Fibroblast of skin of abdomen (primary cell): ENCODE results near the gene OPA1.
A peak's percentile ranks its signal among the peaks of the same experiment; 100 is the strongest.

ENCODE experiments used
- DNase-seq: peaks from one replicate; pipeline ENCODE4 v3.0.0-alpha.2; 2013

Gene OPA1

GRCh38 chr3:193711166-193711485, 118.1 kb downstream of the OPA1 start:
- no peak for DNase-seq

GRCh38 chr3:193711523-193711963, 118.5 kb downstream of the OPA1 start:
- DNase-seq, result no peak

- no peak for DNase-seq
Observed at GRCh38 chr3:193711964-193712598, 119.1 kb downstream of the OPA1 start.

GRCh38 chr3:193712938-193713337, 119.9 kb downstream of the OPA1 start:
- no peak for DNase-seq

- no peak for DNase-seq
Observed at GRCh38 chr3:193714523-193715137, 121.6 kb downstream of the OPA1 start.

GRCh38 chr3:193716150-193716549, 123.1 kb downstream of the OPA1 start:
- no peak for DNase-seq

GRCh38 chr3:193719735-193720134, 126.7 kb downstream of the OPA1 start:
- no peak for DNase-seq

GRCh38 chr3:193720169-193720568, 127.2 kb downstream of the OPA1 start:
- DNase-seq, result no peak

GRCh38 chr3:193722566-193722965, 129.6 kb downstream of the OPA1 start:
- no peak for DNase-seq

GRCh38 chr3:193727089-193727488, 134.1 kb downstream of the OPA1 start:
- no peak for DNase-seq

- DNase-seq, result no peak
Observed at GRCh38 chr3:193728429-193729087, 135.6 kb downstream of the OPA1 start.

- DNase-seq, result no peak
Observed at GRCh38 chr3:193729088-193729465, 136.1 kb downstream of the OPA1 start.

GRCh38 chr3:193729601-193730000, 136.6 kb downstream of the OPA1 start:
- no peak for DNase-seq

GRCh38 chr3:193730511-193730910, 137.5 kb downstream of the OPA1 start:
- DNase-seq, result no peak

- no peak for DNase-seq
Observed at GRCh38 chr3:193730976-193731375, 138.0 kb downstream of the OPA1 start.

GRCh38 chr3:193731656-193732055, 138.6 kb downstream of the OPA1 start:
- no peak for DNase-seq

- DNase-seq, result peak; percentile 74
Observed at GRCh38 chr3:193732391-193732790, 139.4 kb downstream of the OPA1 start.

- no peak for DNase-seq
Observed at GRCh38 chr3:193732827-193733226, 139.8 kb downstream of the OPA1 start.

GRCh38 chr3:193734737-193735366, 141.8 kb downstream of the OPA1 start:
- DNase-seq, result no peak

GRCh38 chr3:193735850-193736249, 142.8 kb downstream of the OPA1 start:
- DNase-seq, result no peak

- no peak for DNase-seq
Observed at GRCh38 chr3:193736616-193737015, 143.6 kb downstream of the OPA1 start.

- no peak for DNase-seq
Observed at GRCh38 chr3:193737191-193737751, 144.3 kb downstream of the OPA1 start.

GRCh38 chr3:193742628-193743027, 149.6 kb downstream of the OPA1 start:
- no peak for DNase-seq

- no peak for DNase-seq
Observed at GRCh38 chr3:193743702-193744047, 150.7 kb downstream of the OPA1 start.
